Ramos (cell line): ENCODE results near the gene WNK2.

ENCODE experiments used
- in situ Hi-C: fragments of 300-500 bp; cut with MboI; formaldehyde crosslinking; loops from one replicate; pipeline ENCODE4 v1.14.3; 2022; ENCODE audit warnings: low sequenced_read_pairs; ENCODE audit not compliant: unreplicated experiment

The WNK2 gene

DNA sequence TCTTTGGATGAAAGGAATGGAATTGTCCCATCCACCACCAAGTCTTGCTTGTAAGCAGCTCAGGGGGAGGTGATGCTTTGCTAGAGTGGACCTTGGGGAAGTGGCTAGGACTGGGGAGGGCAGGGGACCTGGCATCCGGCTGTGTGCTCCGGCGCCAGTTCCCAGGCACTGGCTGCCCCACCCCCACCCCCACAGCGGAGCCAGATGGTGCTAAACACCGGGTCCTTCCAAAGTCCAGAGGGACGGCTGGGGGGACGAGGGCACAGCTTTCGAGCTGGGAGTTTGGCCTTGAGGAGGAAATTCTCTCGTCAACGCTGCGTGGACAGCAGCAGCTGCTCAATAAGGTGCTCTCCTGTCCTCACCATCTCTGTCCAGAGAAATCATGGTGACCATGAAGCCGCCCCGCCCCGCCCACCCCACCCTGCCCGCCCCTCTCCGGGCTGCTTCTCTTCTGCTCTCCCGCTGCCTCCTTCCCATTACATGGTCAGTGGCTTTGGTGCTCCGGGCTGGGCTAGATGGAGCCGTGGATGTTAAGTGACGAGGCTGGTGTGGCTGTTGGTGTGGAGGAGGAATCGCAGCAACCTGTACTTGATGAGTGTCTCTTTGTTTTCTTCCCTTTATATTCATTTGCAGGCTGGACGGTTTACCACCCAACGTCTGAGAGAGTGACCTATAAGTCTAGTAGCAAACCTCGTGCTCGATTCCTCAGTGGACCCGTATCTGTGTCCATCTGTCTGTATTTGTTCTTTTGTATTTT lies 115.7 kb downstream of the WNK2 start:
- in situ Hi-C loops, result loop anchor here (5.0 kb wide), 1 partner anchor 137 kb away; no protein-coding TSS in a partner anchor

DNA sequence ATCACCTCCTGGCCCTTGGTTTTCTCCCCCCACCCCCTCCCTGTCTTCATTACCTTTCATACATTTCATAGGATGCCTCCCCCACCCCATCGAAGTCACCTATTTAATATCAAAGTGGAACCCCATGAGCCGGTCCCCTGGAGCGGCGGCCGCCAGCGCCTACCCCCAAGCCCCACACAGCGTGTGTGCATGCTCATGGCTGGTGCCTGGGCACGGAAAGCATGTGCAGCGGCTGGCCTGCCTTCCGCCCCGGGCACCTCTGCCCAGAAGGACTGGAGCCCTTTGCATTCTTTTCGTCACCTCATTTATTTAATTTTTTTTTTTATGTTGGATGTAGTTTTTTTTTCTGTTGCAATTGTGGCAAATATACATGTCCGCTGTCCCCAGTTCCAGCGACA lies 116.2 kb downstream of the WNK2 start:
- in situ Hi-C loops, result loop anchor here (5.0 kb wide), 1 partner anchor 138 kb away; no protein-coding TSS in a partner anchor

DNA sequence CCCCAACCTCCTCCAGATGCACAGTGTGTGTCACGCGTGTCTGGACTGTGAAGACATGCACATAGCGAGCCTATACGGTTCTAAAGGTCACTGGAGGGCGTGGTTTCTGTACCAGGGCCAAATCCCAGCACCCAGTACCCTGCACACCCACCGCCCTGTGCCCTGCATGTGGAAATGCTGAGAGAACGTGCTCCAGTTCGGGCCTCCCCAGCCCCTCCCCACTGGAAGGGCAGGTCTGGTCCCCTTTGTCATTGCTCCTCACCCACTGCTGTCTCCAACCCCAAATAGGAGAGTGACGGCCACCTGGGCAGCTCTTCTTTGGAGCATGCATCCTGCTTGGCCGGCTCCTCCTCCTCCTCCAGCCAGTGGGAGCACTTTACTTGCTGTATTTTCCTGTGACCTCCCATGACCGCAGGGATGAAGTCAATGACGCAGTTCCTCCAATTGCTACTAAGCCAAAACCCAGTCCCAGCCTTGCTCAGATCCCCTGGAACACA lies 116.7 kb downstream of the WNK2 start:
- in situ Hi-C loops, result loop anchor here (5.0 kb wide), 1 partner anchor 138 kb away; no protein-coding TSS in a partner anchor

DNA sequence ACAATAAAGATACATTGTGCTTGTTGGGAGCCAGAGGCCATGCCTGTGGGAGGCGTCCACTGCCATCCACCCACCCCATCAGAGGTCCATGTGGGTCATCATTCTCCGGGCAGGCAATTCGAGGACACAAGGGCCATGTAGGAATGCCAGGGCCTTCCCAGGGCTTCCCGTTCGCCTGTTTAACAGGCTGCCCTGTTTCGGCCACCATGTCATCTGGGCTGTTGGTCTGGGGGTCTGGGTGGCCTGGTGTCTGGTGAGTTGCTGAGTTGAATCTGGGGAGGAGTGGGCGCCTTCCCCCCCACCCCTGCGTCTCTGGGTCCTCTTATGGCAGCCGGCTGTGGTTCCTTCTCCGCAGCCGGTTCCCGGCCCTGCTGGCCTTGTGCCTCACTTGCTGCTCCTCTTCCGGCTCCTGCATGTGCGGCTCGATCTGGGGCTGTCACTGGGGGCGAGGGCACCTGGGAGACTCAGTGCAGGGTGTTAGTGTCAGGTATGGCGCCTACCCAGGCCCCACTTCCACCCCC lies 117.4 kb downstream of the WNK2 start:
- in situ Hi-C loops, result loop anchor here (5.0 kb wide), 1 partner anchor 139 kb away; no protein-coding TSS in a partner anchor

DNA sequence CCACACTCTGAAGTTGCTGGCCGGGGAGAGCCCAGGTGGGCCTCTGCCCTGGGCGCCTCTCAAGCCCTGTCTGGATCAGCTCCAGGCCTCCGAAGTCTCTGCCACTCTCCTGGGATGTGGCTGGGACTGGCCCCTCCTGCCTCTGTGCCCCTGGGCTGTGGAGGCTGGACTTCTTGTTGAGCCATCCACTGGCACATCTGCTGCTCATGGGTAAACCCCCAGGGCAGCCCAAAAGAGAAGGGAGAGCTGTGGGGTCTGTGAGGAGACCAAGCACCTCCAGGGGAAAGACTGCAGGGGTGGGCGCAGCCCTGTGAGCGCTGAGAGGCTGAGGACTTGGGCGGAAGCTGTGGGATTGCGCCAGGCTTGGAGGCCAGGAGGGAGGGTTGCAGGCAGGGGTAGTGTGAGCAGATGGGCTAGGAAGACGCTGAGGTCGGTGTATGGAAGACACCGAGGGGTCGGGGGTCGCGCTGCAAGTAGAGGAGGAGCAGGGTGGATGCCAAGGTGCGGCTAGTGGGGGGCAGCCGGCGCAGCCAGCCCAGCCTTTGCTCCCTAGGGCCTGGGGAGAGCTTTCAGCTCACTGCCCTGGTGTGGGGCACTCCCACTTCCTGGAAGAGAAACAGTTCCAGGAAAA lies 118.1 kb downstream of the WNK2 start:
- in situ Hi-C loops, result loop anchor here (5.0 kb wide), 1 partner anchor 140 kb away; no protein-coding TSS in a partner anchor

DNA sequence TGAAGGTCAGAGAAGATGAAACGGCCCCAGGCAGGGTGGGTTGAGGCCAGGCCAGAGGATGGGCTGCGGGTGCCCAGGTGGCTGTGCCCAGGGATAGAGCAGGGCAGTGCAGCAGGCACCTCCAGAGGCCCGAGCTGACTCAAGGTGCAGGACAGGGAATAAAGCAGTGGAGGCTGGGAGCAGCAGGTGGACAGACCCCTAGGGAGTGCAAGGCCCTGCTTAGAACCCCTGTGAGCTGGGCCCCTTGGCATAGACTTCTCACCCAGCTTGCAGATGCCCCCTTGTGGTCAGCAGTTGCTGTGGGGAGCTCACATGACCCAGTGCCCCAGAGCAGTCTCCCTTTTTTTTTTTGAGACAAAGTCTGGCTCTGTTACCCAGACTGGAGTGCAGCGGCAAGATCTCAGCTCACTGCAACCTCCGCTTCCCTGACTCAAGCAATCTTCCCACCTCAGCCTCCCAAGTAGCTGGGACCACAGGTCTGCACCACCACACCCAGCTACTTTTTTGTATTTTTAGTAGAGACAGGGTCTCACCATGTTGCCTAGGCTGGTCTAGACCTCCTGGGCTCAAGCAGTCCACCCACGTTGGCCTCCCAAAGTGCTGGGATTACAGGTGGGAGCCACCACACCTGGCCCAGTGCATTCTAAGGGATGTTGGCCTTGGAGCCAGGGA lies 118.8 kb downstream of the WNK2 start:
- in situ Hi-C loops, result loop anchor here (5.0 kb wide), 1 partner anchor 140 kb away; no protein-coding TSS in a partner anchor

DNA sequence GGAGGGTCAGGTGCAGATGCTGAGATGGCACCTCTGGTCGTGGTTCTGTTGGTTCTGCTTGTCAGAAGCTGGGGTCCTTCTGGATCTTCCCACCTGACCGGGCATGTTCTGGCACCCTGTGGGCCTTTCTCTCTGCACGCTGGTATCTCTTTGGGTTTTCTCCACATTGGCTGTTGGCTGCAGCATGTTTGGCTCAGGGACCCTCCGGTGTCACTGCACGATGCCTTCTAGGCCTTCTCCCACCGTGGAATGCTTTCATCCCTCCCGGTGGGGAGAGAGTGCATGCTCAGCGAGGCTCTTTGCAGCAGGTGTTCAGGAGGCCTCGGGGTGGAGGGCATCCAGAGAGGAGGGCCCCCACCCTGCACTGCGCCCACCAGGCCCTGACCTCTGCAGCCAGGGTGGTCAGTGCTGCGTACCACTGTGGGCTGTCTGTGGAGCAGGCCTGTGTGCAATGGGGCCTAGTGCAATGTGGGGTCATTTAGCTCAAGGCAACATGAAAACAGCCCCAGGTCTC lies 119.4 kb downstream of the WNK2 start:
- in situ Hi-C loops, result loop anchor here (5.0 kb wide), 1 partner anchor 141 kb away; no protein-coding TSS in a partner anchor

DNA sequence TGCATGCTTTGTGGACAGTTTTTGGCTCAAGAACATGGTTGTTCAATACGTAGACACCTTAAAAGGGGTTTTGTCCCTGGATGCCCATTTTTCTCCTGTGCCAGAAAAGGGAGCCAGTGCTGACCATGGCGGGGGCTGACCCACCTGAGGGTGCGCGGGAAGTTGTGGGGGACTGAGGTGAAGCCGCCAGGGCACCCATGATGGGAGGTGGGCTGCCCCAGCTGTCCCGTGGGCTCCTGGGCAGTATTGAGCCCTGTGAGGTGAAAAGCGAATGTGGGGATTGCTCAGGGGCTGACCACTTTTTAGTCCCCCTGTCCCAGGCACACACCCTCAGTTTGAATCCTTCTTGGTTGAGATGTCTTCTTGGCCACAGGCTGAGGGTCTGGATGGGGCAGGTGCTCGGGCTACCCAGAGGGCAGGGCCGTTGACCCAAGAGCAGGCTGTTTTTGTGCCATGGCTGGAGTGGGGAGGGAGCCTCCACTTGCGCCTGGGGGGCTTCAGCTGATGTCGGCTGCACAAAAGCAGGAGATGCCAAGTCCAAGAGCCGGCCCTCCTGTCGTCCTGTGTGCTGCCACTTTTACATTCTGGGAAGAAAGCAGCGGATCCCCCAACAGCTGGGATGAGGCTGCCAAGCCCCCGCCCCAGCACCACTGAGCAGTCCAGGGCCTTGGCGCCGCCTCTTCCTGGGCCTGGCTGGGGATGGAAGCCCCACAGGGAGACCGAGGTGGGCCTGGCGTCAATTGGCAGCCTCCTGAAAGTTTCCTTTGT lies 120.1 kb downstream of the WNK2 start:
- in situ Hi-C loops, result loop anchor here (5.0 kb wide), 1 partner anchor 142 kb away; no protein-coding TSS in a partner anchor

DNA sequence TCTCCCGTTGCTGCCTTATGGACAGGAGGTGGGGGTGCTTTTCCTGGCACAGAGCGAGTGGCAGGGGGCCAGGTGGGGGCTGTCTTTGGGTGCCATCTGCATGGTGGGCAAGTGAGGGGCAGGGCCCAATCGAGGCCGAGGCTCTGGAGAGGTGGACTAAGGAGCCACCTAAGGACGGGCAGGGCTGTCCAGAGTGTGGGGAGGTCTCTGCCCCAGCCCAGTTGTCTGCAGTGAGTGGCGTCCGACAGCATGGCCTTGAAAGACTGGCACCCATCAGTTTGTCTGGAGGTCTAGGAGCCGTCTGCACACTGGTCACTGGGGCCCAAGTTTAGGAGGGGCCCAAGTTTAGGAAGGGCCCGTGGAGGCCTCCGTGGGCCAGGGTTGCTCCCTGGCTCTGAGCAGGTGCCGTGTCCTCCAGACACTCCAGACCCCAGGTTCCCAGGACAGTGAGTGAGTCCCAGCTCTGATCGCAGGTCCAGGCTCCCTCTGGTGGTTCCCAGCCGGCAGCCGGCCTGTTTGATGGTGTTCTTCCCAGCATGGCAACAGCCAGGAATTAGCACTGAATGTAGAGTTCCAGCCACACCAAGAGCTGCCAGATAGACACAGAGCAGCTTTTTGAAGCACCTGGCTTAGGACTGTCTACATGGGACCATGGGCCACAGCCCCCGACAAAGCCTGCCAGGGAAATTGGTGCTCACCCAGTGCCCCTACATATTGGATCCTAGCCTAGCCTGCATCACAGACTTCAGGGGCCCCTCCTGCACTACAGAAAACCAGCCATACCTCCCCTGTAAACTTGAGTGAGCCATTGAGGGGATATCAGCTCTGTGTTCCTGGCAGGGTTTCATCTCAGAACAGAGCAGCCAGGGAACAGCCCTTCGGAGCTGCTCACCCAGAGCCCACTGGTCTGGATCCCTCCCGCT lies 120.9 kb downstream of the WNK2 start:
- in situ Hi-C loops, result loop anchor here (5.0 kb wide), 1 partner anchor 143 kb away; no protein-coding TSS in a partner anchor

DNA sequence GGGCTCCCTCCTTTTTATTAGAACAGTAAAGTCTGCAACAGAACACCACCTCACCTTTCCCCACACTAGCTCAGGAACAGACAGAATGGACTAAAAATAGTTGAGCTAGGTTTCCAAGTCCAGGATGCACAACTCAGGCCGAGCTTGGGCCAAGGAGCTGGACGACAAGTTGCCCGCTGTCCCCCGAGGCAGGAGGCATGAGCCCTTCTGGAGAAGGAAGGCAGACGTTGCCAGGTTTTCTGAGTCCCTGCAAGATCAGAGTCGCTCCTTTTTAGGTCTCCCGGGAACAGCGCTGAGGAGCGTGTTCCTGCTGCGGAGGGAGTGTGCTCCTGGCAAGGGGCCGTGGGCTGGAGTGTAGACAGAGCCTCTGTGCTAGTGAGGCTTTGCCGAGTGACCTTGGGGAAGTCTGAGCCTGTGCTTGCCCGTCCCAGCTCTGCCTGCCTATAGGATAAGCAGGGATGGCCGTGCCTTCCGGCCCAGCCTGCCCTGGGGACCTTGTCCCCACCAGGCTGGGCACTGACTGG lies 121.6 kb downstream of the WNK2 start:
- in situ Hi-C loops, result no loop called here

DNA sequence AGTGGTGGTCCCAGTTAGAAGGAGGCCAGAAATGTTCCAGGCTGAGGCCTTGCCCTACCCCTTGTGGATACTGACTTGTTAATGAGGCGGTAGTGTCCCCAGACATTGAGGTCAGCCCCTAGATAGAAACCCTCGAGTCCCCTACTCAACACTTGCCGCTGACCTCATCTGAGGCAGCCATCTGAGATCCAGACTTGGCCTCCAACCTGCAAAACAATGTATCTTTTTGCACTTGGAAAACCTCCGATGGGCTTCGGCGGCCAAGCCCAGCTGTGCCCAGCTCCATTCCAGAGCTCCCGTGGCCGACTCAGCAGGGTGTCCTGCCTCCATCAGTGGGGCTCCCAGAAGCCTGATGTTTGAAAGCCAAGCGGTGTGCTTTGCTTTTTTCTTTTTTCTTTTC lies 122.1 kb downstream of the WNK2 start:
- in situ Hi-C loops, result no loop called here

DNA sequence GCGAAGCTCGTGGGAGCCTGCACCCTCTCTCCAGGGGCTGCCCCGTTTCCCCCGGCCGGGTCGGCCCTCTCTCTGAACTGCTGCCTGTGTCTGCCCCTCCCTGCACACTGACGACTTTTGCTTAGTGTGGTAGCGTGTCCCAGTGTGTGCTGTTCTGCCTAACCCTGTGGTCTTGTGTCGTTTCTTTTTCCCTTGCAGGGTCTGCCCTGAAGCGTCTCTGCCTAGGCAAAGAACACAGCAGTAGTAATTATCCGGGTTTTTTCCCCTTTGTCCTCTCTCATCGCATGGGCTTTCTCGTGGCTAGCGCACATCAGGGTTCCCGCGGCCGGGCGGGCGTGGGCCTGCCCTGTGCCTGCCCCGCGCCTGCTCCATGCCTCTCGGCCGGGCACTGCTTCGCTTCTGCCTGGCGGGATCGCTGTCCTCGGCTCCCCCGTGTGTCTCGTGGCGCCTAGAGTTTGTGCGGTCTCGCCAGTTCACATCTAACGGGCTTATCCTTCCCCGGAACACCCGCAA lies 122.7 kb downstream of the WNK2 start:
- in situ Hi-C loops, result no loop called here

DNA sequence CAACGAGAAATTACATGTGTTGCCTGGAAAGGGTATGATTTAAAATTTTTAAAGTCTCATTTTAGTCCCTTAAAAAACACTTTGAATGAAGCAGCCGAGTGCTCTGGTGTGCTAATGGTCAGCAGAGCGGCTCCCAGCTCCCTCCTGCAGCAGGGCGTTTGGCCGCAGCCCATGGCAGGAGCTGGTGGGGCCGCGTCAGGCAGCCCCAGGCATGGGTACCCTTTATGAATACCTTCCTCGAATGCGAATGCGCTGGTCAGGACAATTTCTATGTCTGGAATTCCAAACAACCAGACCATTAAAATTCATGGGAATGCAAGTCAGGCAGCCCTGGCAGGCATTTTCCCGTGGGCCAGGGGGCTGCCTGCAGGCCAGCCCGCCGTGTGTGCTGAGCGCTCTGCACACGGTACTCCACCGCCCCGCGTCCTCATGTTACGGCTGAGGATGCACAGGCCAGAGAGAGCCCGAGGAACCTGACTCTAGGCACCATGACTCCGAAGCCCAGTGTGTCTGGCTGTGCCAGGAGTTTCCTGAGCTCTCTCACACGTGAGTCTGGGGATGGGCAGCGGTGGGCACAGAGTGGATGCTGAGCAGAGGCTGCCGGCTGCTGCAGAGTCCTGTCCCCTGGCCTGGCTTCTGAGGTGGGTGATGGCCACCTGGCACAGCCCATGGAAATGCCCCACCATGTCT lies 123.7 kb downstream of the WNK2 start:
- in situ Hi-C loops, result no loop called here

DNA sequence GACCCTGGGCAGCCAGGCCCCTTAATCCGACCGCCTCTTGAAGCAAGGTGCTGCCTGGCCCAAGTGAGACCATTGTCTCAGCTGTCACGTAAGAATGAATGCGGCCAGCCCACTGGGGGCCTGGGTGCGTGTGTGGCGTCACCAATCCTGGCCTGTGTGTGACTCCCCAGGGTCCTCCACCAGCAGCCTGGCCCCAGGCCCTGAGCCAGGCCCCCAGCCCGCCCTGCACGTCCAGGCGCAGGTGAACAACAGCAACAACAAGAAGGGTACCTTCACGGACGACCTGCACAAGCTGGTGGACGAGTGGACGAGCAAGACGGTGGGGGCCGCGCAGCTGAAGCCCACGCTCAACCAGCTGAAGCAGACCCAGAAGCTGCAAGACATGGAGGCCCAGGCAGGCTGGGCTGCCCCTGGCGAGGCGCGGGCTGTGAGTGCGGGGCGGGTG lies 124.2 kb downstream of the WNK2 start:
- in situ Hi-C loops, result no loop called here

DNA sequence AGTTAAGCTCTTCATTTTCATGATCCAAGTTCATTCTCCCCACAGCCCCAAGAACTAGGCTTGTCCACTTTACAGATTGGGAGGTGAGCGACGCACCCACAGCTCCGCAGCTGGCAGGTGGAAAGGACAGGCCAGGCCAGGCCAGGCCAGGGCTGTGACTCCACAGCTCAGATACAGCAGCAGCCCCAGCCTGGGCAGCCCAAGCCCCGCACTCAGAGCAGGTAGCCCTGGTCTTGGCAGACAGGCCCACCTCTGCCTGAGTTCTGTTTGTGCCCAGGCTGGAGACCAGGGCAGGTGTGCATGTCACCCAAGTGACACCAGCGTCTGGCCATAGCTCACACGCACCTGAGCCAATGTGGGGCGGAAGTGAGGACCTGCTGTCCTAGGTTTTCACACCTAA lies 124.7 kb downstream of the WNK2 start:
- in situ Hi-C loops, result no loop called here

DNA sequence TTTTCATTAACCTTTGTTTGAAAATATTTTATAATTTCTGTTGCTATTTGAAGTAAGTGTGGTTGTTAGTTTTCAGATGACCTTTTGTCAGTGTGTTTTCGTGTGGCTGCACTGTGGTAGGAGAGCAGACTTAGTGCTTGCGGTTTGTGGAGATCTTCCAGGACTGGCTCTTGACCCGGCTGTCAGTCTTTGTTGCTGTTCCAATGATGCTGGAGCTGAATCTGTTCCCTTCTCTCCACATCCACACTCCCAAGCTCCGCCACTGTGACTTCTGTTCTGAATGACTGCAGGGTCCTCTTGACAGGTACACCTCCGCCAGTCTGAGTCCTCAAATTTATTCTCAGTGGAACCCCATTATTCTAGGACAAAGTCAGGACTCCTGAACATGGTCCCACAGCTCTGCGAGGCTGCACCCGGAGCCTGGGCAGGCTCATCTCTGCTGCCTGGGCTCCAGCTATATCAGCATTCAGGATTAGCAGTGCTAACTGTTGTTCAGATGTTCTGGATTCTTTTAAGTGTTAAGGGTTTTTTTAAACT lies 126.0 kb downstream of the WNK2 start:
- in situ Hi-C loops, result no loop called here

DNA sequence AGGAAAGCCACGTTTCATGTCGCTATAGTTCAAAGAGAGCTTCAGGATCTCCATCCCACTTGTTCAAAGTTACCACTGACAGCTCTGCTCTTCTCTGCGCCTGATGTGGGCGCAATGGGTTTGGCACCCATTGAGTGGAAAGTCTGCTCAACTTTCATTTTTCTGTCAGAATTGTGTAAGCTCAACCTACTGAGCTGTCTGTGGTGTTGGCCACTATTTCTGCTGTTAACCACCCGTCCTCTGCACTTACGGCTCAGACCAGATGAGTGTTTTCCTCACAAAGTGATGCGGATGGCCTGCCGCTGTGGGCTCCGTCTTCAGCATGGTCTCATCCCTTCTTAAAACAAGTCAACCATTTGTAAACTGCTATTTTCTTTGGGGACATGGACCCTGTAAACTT lies 131.2 kb downstream of the WNK2 start:
- in situ Hi-C loops, result no loop called here
